Caki2 (cell line): ENCODE data around the gene ARPC2. TPM values are rescaled to one million over a fixed set of nuclear protein-coding genes. Genes with fewer than 3 reads are reported as not detected.

Source experiments
- DNase-seq: peaks from one replicate; pipeline ENCODE4 v3.0.0-alpha.2; 2015; ENCODE audit warnings: low read depth
- in situ Hi-C: cut with HindIII; loops from 2 replicates; pipeline ENCODE4 v1.10.0; 2016; ENCODE audit warnings: low sequenced_read_pairs, low pct_unique_long_range_greater_than_20kb, mixed read lengths
- total RNA-seq: library from RNA; depleted of rRNA; stranded (reverse); fragments of >200 nt; shearing (Covaris generic); gene quantifications from 2 replicates; pipeline ENCODE4 v1.2.3, GENCODE V29; 2014; ENCODE audit warnings: low replicate concordance; rRNA removed

The ARPC2 gene
- total RNA-seq, 1 experiment from 2014 or later: 533 TPM

- in situ Hi-C loops: no loop called here
- DNase-seq: no peak
Measured at GRCh38 chr2:218294430-218295022, 77.5 kb downstream of the ARPC2 start.

GRCh38 chr2:218295029-218295428, 78.0 kb downstream of the ARPC2 start:
- no peak for DNase-seq
- in situ Hi-C loops: no loop called here

GRCh38 chr2:218296200-218296599, 79.2 kb downstream of the ARPC2 start:
- no peak for DNase-seq
- in situ Hi-C loops: no loop called here

- in situ Hi-C loops: no loop called here
Measured at GRCh38 chr2:218296847-218297246, 79.9 kb downstream of the ARPC2 start.

GRCh38 chr2:218298314-218298875, 81.4 kb downstream of the ARPC2 start:
- in situ Hi-C loops: no loop called here
- DNase-seq: no peak

More at GRCh38 chr2:218296847-218297246, 79.9 kb downstream of the ARPC2 start:
- DNase-seq: no peak

- in situ Hi-C loops: no loop called here
- no peak for DNase-seq
Measured at GRCh38 chr2:218300141-218300540, 83.2 kb downstream of the ARPC2 start.

GRCh38 chr2:218301176-218301819, 84.3 kb downstream of the ARPC2 start:
- peak; percentile 80 for DNase-seq
- in situ Hi-C loops: no loop called here

Other genes starting within 250 kb of the ARPC2 start
- 0.61 and 0.68 TPM in 2 replicates for gene TNS1, start 214.2 kb upstream of the ARPC2 start, total RNA-seq
- gene RUFY4, start 147.9 kb upstream of the ARPC2 start, total RNA-seq: not detected in 2 replicates
- not detected in 2 replicates for gene CXCR2, start 91.2 kb upstream of the ARPC2 start, total RNA-seq
- not detected in 2 replicates for gene CXCR1, start 50.2 kb upstream of the ARPC2 start, total RNA-seq
- gene GPBAR1, start 43.8 kb downstream of the ARPC2 start, total RNA-seq: 0.12 TPM in 1 of 2 replicates, not detected in the other
- 130 and 189 TPM in 2 replicates for gene AAMP, start 52.9 kb downstream of the ARPC2 start, total RNA-seq
- gene PNKD, start 53.3 kb downstream of the ARPC2 start, total RNA-seq: 66.8 and 75.8 TPM in 2 replicates
- gene TMBIM1, start 75.3 kb downstream of the ARPC2 start, total RNA-seq: 159 and 177 TPM in 2 replicates
- 0.57 and 3.2 TPM in 2 replicates for gene CATIP, start 139.7 kb downstream of the ARPC2 start, total RNA-seq
- 1.4 and 3.0 TPM in 2 replicates for gene SLC11A1, start 165.1 kb downstream of the ARPC2 start, total RNA-seq
- 53.8 and 73.6 TPM in 2 replicates for gene CTDSP1, start 182.7 kb downstream of the ARPC2 start, total RNA-seq
- gene VIL1, start 201.9 kb downstream of the ARPC2 start, total RNA-seq: not detected in 2 replicates